Right lobe of liver (tissue), 6 donors: ENCODE measurements around the gene B4GALNT1. TPM values are rescaled to one million over a fixed set of nuclear protein-coding genes. Genes with fewer than 3 reads are reported as not detected.
A peak's percentile ranks its signal among the peaks of the same experiment; 100 is the strongest.

Experiments
- ATAC-seq, 4 donors: fragments of 200-7000 bp; cut with Tn5 transposase; one replicate each; pipeline ENCODE4 v1.9.1; 2020; ENCODE audit warnings: mild to moderate bottlenecking in 4 of 4, moderate library complexity in 4 of 4
- DNase-seq, 3 donors: peaks; one replicate each; pipeline ENCODE4 v3.0.0-alpha.2; 2020
- H3K27ac ChIP-seq, 3 donors: fragments of 200-600 bp; one replicate each; pipeline ENCODE4 v1.8.0; 2022
- H3K27me3 ChIP-seq, 2 donors: fragments of 200-600 bp; one replicate each; pipeline ENCODE4 v1.8.0; 2022
- H3K36me3 ChIP-seq, 4 donors: fragments of 200-600 bp; sonication (generic) in 1 of 4; one replicate each; pipeline versions ENCODE4 v1.5.1 to v1.8.0; 2017 to 2022; ENCODE audit warnings: control low read depth in 1 of 4
- H3K4me1 ChIP-seq, 4 donors: fragments of 200-600 bp; sonication (generic) in 1 of 4; one replicate each; pipeline versions ENCODE4 v1.5.1 to v1.8.0; 2017 to 2022; ENCODE audit warnings: control low read depth in 1 of 4
- H3K4me3 ChIP-seq, 3 donors: fragments of 200-600 bp; one replicate each; pipeline ENCODE4 v1.8.0; 2022
- H3K9me3 ChIP-seq, 4 donors: fragments of 200-600 bp; sonication (generic) in 1 of 4; one replicate each; pipeline versions ENCODE4 v1.5.1 to v1.8.0; 2017 to 2022; ENCODE audit warnings: control low read depth in 1 of 4
- POLR2A ChIP-seq: fragments of 450-650 bp; IDR thresholded peaks from one replicate; pipeline ENCODE4 v1.6.1; 2017; ENCODE audit warnings: antibody characterized with exemption, mild to moderate bottlenecking
- WGBS: methylation state at CpG from one replicate; pipeline ENCODE4 v1.1.6; 2018; ENCODE audit warnings: low coverage, low lambda C conversion rate; ENCODE audit not compliant: insufficient coverage; ENCODE audit errors: missing lambda C conversion rate; 5-methylcytosine and 5-hydroxymethylcytosine counted together
- intact Hi-C, 2 donors: fragments of 100-400 bp; cut with DNase I; formaldehyde crosslinking; loops; one replicate each; pipeline versions ENCODE4 v1.11.2 to v1.14.1; 2022
- total RNA-seq, 6 experiments: library from RNA; depleted of rRNA in 2 of 6; stranded (reverse); fragments of >200 nt in 2 of 6; fragmentation: NEBNext Ultra II Directional in 3 of 6; extraction: Animal tissue kit (Norgen Biotek cat#: 25700) in 3 of 6; gene quantifications; one replicate each; pipeline versions ENCODE4 v1.1.0 to v1.2.4, GENCODE V29; 2016 to 2023
- TF ChIP-seq, protein P1 (sequence below), 4 donors: fragments of 200-600 bp in 3 of 4; fragments of 450-650 bp in 1 of 4; IDR thresholded peaks; one replicate each; pipeline versions ENCODE4 v1.5.1 to v1.8.0; 2016 to 2022; ENCODE audit warnings: antibody characterized with exemption in 4 of 4, mild to moderate bottlenecking in 2 of 4
- donor health status: DM: no; HTN: yes; CAD: no.
- donor health status: DM: no; HTN: no; CAD: no.
- donor health status: DM: no; HTN: no; CAD: no.
- donor health status: DM: no; HTN: yes; CAD: no.
- donor health status: DM: no; HTN: yes; CAD: no.

The B4GALNT1 gene
- total RNA-seq, 6 experiments from 2014 or later, result 0.44 to 3.6 (median 0.78) TPM

DNA sequence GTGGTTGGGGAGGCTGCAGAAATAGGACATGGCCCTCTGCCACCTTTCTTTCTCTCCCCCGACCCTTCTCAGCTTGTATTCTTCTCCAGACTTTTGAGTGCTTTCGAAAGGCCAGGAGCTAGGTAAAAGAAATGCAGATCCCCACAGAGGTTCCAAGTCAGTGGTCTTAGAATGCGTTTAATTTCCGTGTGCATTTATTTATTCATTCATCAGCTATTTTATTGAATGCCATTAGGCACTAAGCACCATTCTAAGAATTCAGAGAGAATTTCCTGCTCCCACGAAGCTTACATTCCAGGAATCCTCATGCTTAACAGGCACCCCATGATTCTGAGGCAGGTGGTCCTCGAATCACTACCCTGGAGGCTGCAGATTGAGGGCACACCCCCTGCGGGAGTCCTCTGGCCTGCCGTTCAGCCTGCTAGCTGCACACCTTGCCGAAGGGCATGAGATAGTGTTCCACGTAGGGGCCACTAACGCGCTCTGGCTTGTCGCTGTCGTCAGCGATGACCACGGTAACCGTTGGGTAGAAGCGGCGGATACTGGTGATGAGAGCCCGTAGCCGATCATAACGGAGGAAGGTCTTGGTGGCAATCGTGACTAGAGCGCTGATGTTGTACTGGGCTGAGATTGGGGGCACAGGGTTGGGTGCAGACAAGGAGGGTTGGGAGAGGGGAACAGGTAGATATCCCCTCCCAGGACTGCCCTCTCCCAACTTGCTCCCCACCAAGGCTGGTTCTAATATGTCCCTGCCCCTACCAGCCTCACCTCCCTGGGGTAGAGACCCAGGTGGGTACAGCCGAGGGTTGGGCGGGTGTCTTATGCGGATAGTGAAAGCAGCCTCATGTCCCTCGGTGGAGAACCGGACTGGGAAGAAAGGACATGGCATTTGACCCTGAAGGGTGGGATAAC is 4.5 kb downstream of the B4GALNT1 start:
- Histone ChIP-seq H3K9me3 (no peaks in the 10 kb centered on the region), H3K27ac (no peak overlapping the region), H3K36me3 (no peaks in the 10 kb centered on the region), H3K4me3 (no peak overlapping the region), H3K4me1 (peaks cover 0 to 17% (median 3%) of the 10 kb centered on the region in 4 donors), H3K27me3 (peaks cover 6 to 17% of the 10 kb centered on the region in 2 donors)
- no peak for ATAC-seq
- intact Hi-C loops, result no loop called here
- WGBS, result 55% methylated on average over 22 of the region's 29 CpGs
- no peak for TF ChIP-seq POLR2A
- TF ChIP-seq, protein P1, sequence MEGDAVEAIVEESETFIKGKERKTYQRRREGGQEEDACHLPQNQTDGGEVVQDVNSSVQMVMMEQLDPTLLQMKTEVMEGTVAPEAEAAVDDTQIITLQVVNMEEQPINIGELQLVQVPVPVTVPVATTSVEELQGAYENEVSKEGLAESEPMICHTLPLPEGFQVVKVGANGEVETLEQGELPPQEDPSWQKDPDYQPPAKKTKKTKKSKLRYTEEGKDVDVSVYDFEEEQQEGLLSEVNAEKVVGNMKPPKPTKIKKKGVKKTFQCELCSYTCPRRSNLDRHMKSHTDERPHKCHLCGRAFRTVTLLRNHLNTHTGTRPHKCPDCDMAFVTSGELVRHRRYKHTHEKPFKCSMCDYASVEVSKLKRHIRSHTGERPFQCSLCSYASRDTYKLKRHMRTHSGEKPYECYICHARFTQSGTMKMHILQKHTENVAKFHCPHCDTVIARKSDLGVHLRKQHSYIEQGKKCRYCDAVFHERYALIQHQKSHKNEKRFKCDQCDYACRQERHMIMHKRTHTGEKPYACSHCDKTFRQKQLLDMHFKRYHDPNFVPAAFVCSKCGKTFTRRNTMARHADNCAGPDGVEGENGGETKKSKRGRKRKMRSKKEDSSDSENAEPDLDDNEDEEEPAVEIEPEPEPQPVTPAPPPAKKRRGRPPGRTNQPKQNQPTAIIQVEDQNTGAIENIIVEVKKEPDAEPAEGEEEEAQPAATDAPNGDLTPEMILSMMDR (IDR thresholded peaks at IDR 0.05), result no peak
- no peak for DNase-seq

DNA sequence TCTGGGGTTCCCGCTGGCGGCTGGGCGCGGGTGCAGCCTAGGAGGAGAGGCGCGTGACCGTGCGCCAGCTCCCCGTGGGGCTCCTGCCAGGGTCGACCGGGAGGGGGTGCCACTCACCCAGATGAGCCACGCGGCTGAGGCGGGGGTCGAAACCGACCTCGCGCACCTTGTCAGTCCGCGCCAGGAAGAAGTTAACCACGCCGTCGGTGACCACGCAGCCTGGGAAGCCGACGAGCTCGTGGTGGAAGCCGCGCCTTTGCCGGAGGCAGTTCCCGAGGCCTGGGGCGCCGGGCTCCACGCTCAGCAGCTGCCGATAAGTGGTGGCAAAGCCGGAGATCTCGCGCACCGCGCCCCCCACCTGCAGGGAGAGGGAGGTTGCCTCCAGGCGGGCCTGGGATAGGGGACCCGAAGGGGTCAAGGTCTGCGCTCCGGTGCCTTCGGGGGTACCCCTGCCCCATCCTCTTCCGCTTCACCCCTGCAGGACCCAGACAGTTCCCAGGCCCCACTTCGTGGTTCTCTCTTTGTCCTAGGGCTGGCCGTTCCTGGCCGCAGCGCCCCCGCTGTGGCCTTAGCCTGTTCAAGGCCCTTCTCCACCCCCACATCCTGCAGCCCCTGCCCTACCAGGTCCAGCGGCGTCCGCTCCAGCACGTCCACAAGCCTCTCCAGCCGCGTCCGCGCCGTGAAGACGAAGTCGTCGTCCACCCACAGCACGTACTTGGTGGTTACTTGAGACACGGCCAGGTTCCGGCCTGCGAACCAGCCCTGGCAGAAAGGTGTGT is 5.3 kb downstream of the B4GALNT1 start:
- DNase-seq (peak in 1 of 3 donors; percentile 45), ATAC-seq (peak; percentile 4 to 33 (median 18))
- TF ChIP-seq POLR2A, result no peak
- TF ChIP-seq, protein P1 (IDR thresholded peaks at IDR 0.05), result peak in 2 of 4 donors; percentile 6 to 11
- WGBS, result 25% methylated on average over 16 of the region's 67 CpGs
- intact Hi-C loops, result no loop called here
- H3K27ac ChIP-seq, result no peak overlapping the region
- no peaks in the 10 kb centered on the region for H3K36me3 ChIP-seq
- peaks cover 0 to 12% (median 2%) of the 10 kb centered on the region in 4 donors for H3K4me1 ChIP-seq
- no peaks in the 10 kb centered on the region for H3K9me3 ChIP-seq
- H3K4me3 ChIP-seq, result no peak overlapping the region
- peaks cover 6 to 17% of the 10 kb centered on the region in 2 donors for H3K27me3 ChIP-seq

DNA sequence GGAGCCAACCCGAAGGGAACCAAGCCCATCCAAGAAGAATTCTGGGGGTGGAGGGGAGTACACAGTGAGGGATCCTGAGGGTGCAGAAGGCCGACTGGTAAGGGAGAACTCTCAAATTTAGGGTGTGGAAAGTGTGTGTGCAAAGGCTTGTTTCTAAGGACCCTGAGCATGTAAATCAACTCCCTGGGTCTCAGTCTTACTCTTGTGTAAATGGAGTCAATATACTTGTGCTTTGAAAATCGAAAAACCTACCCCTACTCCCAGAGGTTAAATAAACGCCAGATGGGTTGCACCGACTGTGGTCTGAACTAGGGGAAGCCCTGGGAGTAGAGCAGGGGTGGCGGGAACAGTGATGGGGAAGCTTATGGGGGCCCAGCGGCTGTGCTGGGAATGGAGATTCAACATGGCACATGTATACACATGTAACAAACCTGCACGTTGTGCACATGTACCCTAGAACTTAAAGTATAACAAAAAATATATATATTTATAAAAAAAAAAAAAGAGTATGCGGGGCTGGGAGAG is 6.0 kb downstream of the B4GALNT1 start:
- DNase-seq (peak in 1 of 3 donors; percentile 25), ATAC-seq (no peak)
- TF ChIP-seq POLR2A, result no peak
- TF ChIP-seq, protein P1 (IDR thresholded peaks at IDR 0.05), result no peak
- Histone ChIP-seq H3K4me3 (no peak overlapping the region), H3K27me3 (peaks cover 6 to 22% of the 10 kb centered on the region in 2 donors), H3K27ac (no peak overlapping the region), H3K36me3 (no peaks in the 10 kb centered on the region), H3K9me3 (no peaks in the 10 kb centered on the region), H3K4me1 (peaks cover 0 to 5% (median 0%) of the 10 kb centered on the region in 4 donors)
- intact Hi-C loops, result no loop called here
- 15% methylated on average over 8 of the region's 9 CpGs for WGBS

DNA sequence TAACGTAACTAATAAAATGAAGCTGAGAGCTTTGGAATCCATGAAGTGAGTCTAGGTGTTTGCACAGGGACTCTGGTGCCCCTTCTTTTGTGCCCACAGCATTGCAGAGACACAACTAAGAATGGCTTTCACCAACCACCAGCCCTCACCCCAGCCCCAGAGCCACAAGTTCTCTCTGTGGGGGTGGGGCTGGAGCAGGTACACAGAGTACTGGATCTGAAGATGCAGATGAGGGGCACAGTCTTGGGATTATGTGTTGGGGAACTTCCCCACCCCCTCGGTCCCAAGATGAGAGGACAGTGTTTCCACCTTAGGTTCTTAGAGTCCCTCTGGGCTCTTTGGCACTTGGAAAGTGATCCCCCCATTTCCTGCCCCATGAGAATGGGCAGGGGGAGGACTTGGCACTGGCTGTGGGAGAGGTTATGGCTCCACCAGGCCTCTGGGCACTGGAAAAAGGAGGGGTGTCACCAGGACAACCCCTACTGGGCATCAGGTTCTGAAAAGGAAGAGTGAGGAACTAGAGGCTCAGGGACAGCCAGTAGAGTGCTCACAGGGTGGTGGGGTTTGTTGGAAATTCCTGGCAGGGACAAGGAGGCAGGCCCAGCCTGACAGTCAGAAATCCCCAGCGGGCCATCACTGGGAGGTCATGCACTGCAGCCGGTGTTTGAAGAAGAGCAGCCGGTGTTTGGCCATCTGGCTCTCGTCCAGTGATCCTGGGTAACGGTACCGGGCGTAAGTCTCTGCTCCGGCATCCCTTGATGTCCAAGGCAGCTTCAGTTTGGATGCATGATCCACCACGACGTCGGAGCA is 6.7 kb downstream of the B4GALNT1 start:
- no peak overlapping the region for H3K27ac ChIP-seq
- peaks cover 6 to 29% of the 10 kb centered on the region in 2 donors for H3K27me3 ChIP-seq
- ATAC-seq, result peak in 3 of 4 donors; percentile 47 to 53 (median 48)
- H3K36me3 ChIP-seq, result no peaks in the 10 kb centered on the region
- intact Hi-C loops, result no loop called here
- no peak overlapping the region for H3K4me3 ChIP-seq
- peak in 2 of 3 donors; percentile 52 to 55 for DNase-seq
- 8% methylated on average over 13 of the region's 13 CpGs for WGBS
- no peaks in the 10 kb centered on the region for H3K9me3 ChIP-seq
- peaks cover 0 to 11% (median 3%) of the 10 kb centered on the region in 4 donors for H3K4me1 ChIP-seq
- TF ChIP-seq, protein P1 (IDR thresholded peaks at IDR 0.05), result no peak
- no peak for TF ChIP-seq POLR2A
